ENCODE data around the gene DNLZ.
"Not testable (repeated sequence)": the region's sequence is repeated elsewhere in the genome, so short reads cannot be mapped to it uniquely, and the experiment has no call there.

Gene DNLZ

GRCh38 chr9:136323371-136323789, 40.2 kb downstream of the DNLZ start:
- Histone ChIP-seq H3K27ac (ENCODE audit: low read depth, low read length) (no peak overlapping the region), H4K20me1 (ENCODE audit: low read depth, low read length) (no peaks in the 10 kb centered on the region), H3K4me2 (ENCODE audit: low read depth, low read length, poor library complexity, severe bottlenecking) (no peak overlapping the region), H3K9me3 (ENCODE audit: insufficient read depth, low read length) (no peaks in the 10 kb centered on the region), H3K79me2 (ENCODE audit: insufficient read depth, low read length) (no peaks in the 10 kb centered on the region), H3K36me3 (ENCODE audit: low read length) (no peaks in the 10 kb centered on the region), H3F3A (ENCODE audit: insufficient read depth) (no peaks in the 10 kb centered on the region), H2AFZ (ENCODE audit: low read depth, low read length, severe bottlenecking) (no peak overlapping the region), H3K9me2 (replicated peaks; ENCODE audit: insufficient read depth, low read length) (no peaks in the 10 kb centered on the region), H3K4me3 (ENCODE audit: insufficient read depth, low read length, poor library complexity, severe bottlenecking) (no peak overlapping the region), H3K9ac (ENCODE audit: low read length) (no peak overlapping the region), H3K27me3 (ENCODE audit: low read length) (no peaks in the 10 kb centered on the region)
- TF ChIP-seq CTCF (IDR thresholded peaks at IDR 0.05; ENCODE audit: insufficient read depth, low read length, poor library complexity, severe bottlenecking): no peak
- TF ChIP-seq EZH2phosphoT487 (conservative IDR thresholded peaks at IDR 0.05; ENCODE audit: low read length): no peak

- Histone ChIP-seq H3K9me3 (ENCODE audit: insufficient read depth, low read length) (no peaks in the 10 kb centered on the region), H3K79me2 (ENCODE audit: insufficient read depth, low read length) (no peaks in the 10 kb centered on the region), H3K9ac (ENCODE audit: low read length) (no peak overlapping the region), H3K27ac (ENCODE audit: low read depth, low read length) (no peak overlapping the region), H3K4me3 (ENCODE audit: insufficient read depth, low read length, poor library complexity, severe bottlenecking) (no peak overlapping the region), H4K20me1 (ENCODE audit: low read depth, low read length) (no peaks in the 10 kb centered on the region), H3K36me3 (ENCODE audit: low read length) (no peaks in the 10 kb centered on the region), H3K9me2 (replicated peaks; ENCODE audit: insufficient read depth, low read length) (no peaks in the 10 kb centered on the region), H2AFZ (ENCODE audit: low read depth, low read length, severe bottlenecking) (no peak overlapping the region), H3K27me3 (ENCODE audit: low read length) (no peaks in the 10 kb centered on the region), H3F3A (ENCODE audit: insufficient read depth) (no peaks in the 10 kb centered on the region), H3K4me2 (ENCODE audit: low read depth, low read length, poor library complexity, severe bottlenecking) (no peak overlapping the region)
- TF ChIP-seq CTCF (IDR thresholded peaks at IDR 0.05; ENCODE audit: insufficient read depth, low read length, poor library complexity, severe bottlenecking) (no peak), EZH2phosphoT487 (conservative IDR thresholded peaks at IDR 0.05; ENCODE audit: low read length) (no peak)
Observed at GRCh38 chr9:136322756-136323330, 40.7 kb downstream of the DNLZ start.

GRCh38 chr9:136321561-136321960, 42.0 kb downstream of the DNLZ start:
- Histone ChIP-seq H3K36me3 (ENCODE audit: low read length) (no peaks in the 10 kb centered on the region), H2AFZ (ENCODE audit: low read depth, low read length, severe bottlenecking) (no peak overlapping the region), H3K27me3 (ENCODE audit: low read length) (no peaks in the 10 kb centered on the region), H4K20me1 (ENCODE audit: low read depth, low read length) (no peaks in the 10 kb centered on the region), H3K4me2 (ENCODE audit: low read depth, low read length, poor library complexity, severe bottlenecking) (no peak overlapping the region), H3K79me2 (ENCODE audit: insufficient read depth, low read length) (no peaks in the 10 kb centered on the region), H3K9me2 (replicated peaks; ENCODE audit: insufficient read depth, low read length) (no peaks in the 10 kb centered on the region), H3K9me3 (ENCODE audit: insufficient read depth, low read length) (no peaks in the 10 kb centered on the region), H3K9ac (ENCODE audit: low read length) (no peak overlapping the region), H3K27ac (ENCODE audit: low read depth, low read length) (no peak overlapping the region), H3F3A (ENCODE audit: insufficient read depth) (no peaks in the 10 kb centered on the region), H3K4me3 (ENCODE audit: insufficient read depth, low read length, poor library complexity, severe bottlenecking) (no peak overlapping the region)
- no peak for TF ChIP-seq EZH2phosphoT487 (conservative IDR thresholded peaks at IDR 0.05; ENCODE audit: low read length)
- TF ChIP-seq CTCF (IDR thresholded peaks at IDR 0.05; ENCODE audit: insufficient read depth, low read length, poor library complexity, severe bottlenecking): no peak

GRCh38 chr9:136320972-136321371, 42.6 kb downstream of the DNLZ start:
- not testable (repeated sequence) for H3F3A ChIP-seq (ENCODE audit: insufficient read depth); H3K4me2 ChIP-seq (ENCODE audit: low read depth, low read length, poor library complexity, severe bottlenecking); H3K4me3 ChIP-seq (ENCODE audit: insufficient read depth, low read length, poor library complexity, severe bottlenecking); H2AFZ ChIP-seq (ENCODE audit: low read depth, low read length, severe bottlenecking); H4K20me1 ChIP-seq (ENCODE audit: low read depth, low read length); H3K79me2 ChIP-seq (ENCODE audit: insufficient read depth, low read length); H3K36me3 ChIP-seq (ENCODE audit: low read length); H3K27me3 ChIP-seq (ENCODE audit: low read length); H3K9me2 ChIP-seq (replicated peaks; ENCODE audit: insufficient read depth, low read length); H3K9ac ChIP-seq (ENCODE audit: low read length); H3K9me3 ChIP-seq (ENCODE audit: insufficient read depth, low read length); H3K27ac ChIP-seq (ENCODE audit: low read depth, low read length)

- not testable (repeated sequence) for H3K27ac ChIP-seq (ENCODE audit: low read depth, low read length); H3K27me3 ChIP-seq (ENCODE audit: low read length)
Observed at GRCh38 chr9:136319955-136320354, 43.6 kb downstream of the DNLZ start.

GRCh38 chr9:136319244-136319643, 44.3 kb downstream of the DNLZ start:
- H3K36me3 ChIP-seq (ENCODE audit: low read length); H3F3A ChIP-seq (ENCODE audit: insufficient read depth); H3K27me3 ChIP-seq (ENCODE audit: low read length); H3K79me2 ChIP-seq (ENCODE audit: insufficient read depth, low read length); H2AFZ ChIP-seq (ENCODE audit: low read depth, low read length, severe bottlenecking); H3K9me2 ChIP-seq (replicated peaks; ENCODE audit: insufficient read depth, low read length); H3K9ac ChIP-seq (ENCODE audit: low read length); H3K4me2 ChIP-seq (ENCODE audit: low read depth, low read length, poor library complexity, severe bottlenecking); H3K4me3 ChIP-seq (ENCODE audit: insufficient read depth, low read length, poor library complexity, severe bottlenecking); H3K27ac ChIP-seq (ENCODE audit: low read depth, low read length); H4K20me1 ChIP-seq (ENCODE audit: low read depth, low read length): not testable (repeated sequence)
- H3K9me3 ChIP-seq (ENCODE audit: insufficient read depth, low read length): peaks cover 13% of the 10 kb centered on the region; the same call in 1 of the 2 replicates

More at GRCh38 chr9:136319955-136320354, 43.6 kb downstream of the DNLZ start:
- H3K9me3 ChIP-seq (ENCODE audit: insufficient read depth, low read length); H3K79me2 ChIP-seq (ENCODE audit: insufficient read depth, low read length); H3F3A ChIP-seq (ENCODE audit: insufficient read depth); H3K36me3 ChIP-seq (ENCODE audit: low read length); H3K4me2 ChIP-seq (ENCODE audit: low read depth, low read length, poor library complexity, severe bottlenecking); H3K4me3 ChIP-seq (ENCODE audit: insufficient read depth, low read length, poor library complexity, severe bottlenecking); H3K9me2 ChIP-seq (replicated peaks; ENCODE audit: insufficient read depth, low read length); H2AFZ ChIP-seq (ENCODE audit: low read depth, low read length, severe bottlenecking); H3K9ac ChIP-seq (ENCODE audit: low read length); H4K20me1 ChIP-seq (ENCODE audit: low read depth, low read length): not testable (repeated sequence)
